GM19328 (cell line): Measurements from ENCODE around the gene RNF148.
"Not testable (repeated sequence)": the region's sequence is repeated elsewhere in the genome, so short reads cannot be mapped to it uniquely, and the experiment has no call there.

Experiments used
- ATAC-seq: cut with Tn5 transposase; IDR thresholded peaks from one replicate; pipeline ENCODE4 v1.9.1; 2021; ENCODE audit warnings: mild to moderate bottlenecking, moderate library complexity; ENCODE audit not compliant: unreplicated experiment

RNF148 gene

GRCh38 chr7:122691569-122692235, 11.0 kb downstream of the RNF148 start:
- ATAC-seq: no peak

GRCh38 chr7:122689346-122690109, 13.2 kb downstream of the RNF148 start:
- ATAC-seq: no peak

- no peak for ATAC-seq
Measured at GRCh38 chr7:122688400-122688998, 14.2 kb downstream of the RNF148 start.

GRCh38 chr7:122686360-122686878, 16.3 kb downstream of the RNF148 start:
- no peak for ATAC-seq

- no peak for ATAC-seq
Measured at GRCh38 chr7:122684504-122684903, 18.2 kb downstream of the RNF148 start.

- no peak for ATAC-seq
Measured at GRCh38 chr7:122682815-122683550, 19.7 kb downstream of the RNF148 start.

- ATAC-seq: not testable (repeated sequence)
Measured at GRCh38 chr7:122681186-122681585, 21.5 kb downstream of the RNF148 start.

GRCh38 chr7:122679813-122680212, 22.9 kb downstream of the RNF148 start:
- ATAC-seq: no peak

- not testable (repeated sequence) for ATAC-seq
Measured at GRCh38 chr7:122679269-122679709, 23.4 kb downstream of the RNF148 start.

GRCh38 chr7:122677149-122677548, 25.6 kb downstream of the RNF148 start:
- no peak for ATAC-seq

GRCh38 chr7:122676466-122676865, 26.3 kb downstream of the RNF148 start:
- no peak for ATAC-seq

- no peak for ATAC-seq
Measured at GRCh38 chr7:122675621-122676020, 27.1 kb downstream of the RNF148 start.

- no peak for ATAC-seq
Measured at GRCh38 chr7:122675011-122675410, 27.7 kb downstream of the RNF148 start.

- ATAC-seq: no peak
Measured at GRCh38 chr7:122674502-122674901, 28.2 kb downstream of the RNF148 start.

- ATAC-seq: no peak
Measured at GRCh38 chr7:122673951-122674350, 28.8 kb downstream of the RNF148 start.

- ATAC-seq: no peak
Measured at GRCh38 chr7:122672536-122672935, 30.2 kb downstream of the RNF148 start.

- no peak for ATAC-seq
Measured at GRCh38 chr7:122663733-122664132, 39.0 kb downstream of the RNF148 start.

GRCh38 chr7:122658856-122659255, 43.9 kb downstream of the RNF148 start:
- ATAC-seq: no peak

GRCh38 chr7:122653685-122654084, 49.0 kb downstream of the RNF148 start:
- ATAC-seq: no peak

- ATAC-seq: no peak
Measured at GRCh38 chr7:122652876-122653275, 49.8 kb downstream of the RNF148 start.
